ENCODE data around the gene FGA.

The FGA gene

DNA sequence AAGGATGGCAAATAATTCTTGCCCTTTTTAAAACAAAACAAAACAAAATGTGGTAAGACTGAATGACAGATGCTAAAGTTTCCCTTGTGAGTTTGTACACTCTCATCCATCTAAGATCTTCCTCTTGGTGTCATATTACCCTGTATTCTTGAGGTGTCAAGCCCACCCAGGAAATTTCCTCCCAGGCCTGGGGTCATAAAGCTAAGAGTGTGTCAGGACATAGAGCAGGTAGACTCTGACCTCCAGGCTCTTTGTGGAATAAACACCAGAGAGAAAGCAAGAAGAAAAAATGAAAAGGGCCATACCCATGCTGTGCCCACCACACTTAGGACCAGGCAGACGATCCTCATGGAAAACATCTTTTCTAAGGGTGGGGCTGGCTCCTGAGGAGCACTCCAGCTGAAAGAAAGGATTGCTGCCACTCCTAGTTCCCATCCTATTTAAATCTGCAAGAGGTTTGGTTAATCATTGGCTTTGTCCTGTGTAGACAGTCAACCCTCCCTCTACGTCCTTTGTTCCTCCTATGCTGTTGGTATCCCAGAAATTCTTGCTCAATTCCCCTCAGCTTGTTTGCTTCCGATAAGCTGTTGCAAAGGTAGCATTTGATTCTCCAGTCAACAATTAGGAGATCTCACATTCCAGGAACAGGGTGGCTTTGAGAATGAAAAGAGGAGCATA, at the start of gene FGA:
TSS of gene FGA (minus strand) at position 414 of the 678 bp plus-strand sequence. CDS start at position 359, 55 bp downstream.
- Mint-ChIP-seq H3K27me3 (peaks cover 32% of the 10 kb centered on the region), H3K9me3 (no peaks in the 10 kb centered on the region), H3K4me1 (ENCODE audit: low read depth) (no peaks in the 10 kb centered on the region), H3K27ac (no peak within 1 kb of the TSS), H3K4me3 (no peak within 1 kb of the TSS), H3K36me3 (ENCODE audit: low read depth) (no peaks in the 10 kb centered on the region)
- no peak for DNase-seq

GRCh38 chr4:154634058-154634457, 43.5 kb upstream of the FGA start:
- Mint-ChIP-seq H3K27ac (no peak overlapping the region), H3K36me3 (ENCODE audit: low read depth) (no peaks in the 10 kb centered on the region), H3K4me1 (ENCODE audit: low read depth) (no peaks in the 10 kb centered on the region), H3K4me3 (no peak overlapping the region), H3K27me3 (peaks cover 36% of the 10 kb centered on the region), H3K9me3 (no peaks in the 10 kb centered on the region)
- DNase-seq: no peak

- H3K4me1 Mint-ChIP-seq (ENCODE audit: low read depth): no peaks in the 10 kb centered on the region
- H3K36me3 Mint-ChIP-seq (ENCODE audit: low read depth): no peaks in the 10 kb centered on the region
- H3K27ac Mint-ChIP-seq: no peak overlapping the region
Observed at GRCh38 chr4:154631828-154632227, 41.3 kb upstream of the FGA start.

DNA sequence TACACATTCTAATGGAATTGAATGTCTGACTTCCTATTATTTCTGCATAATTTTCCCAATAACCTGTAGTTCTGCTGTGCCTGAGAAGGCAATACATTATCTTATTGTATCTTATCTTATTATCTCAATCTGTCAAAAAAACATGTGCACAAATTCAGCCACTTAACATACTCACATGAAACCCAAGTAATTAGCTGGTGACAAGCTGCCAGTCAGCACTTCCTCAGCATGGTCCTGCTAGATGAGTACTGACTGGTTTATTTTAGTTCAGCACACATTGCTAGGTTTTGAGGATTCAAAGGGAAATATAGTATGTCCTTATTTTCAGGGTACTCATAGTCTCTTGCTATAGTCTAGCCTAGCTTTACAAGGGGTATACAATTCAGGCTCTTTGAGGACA, 39.8 kb upstream of the FGA start:
- Mint-ChIP-seq H3K9me3 (no peaks in the 10 kb centered on the region), H3K27ac (no peak overlapping the region), H3K36me3 (ENCODE audit: low read depth) (no peaks in the 10 kb centered on the region), H3K4me3 (no peak overlapping the region), H3K27me3 (peaks cover 39% of the 10 kb centered on the region), H3K4me1 (ENCODE audit: low read depth) (no peaks in the 10 kb centered on the region)
- no peak for DNase-seq

More at GRCh38 chr4:154631828-154632227, 41.3 kb upstream of the FGA start:
- no peak for DNase-seq
- H3K4me3 Mint-ChIP-seq: no peak overlapping the region
- no peaks in the 10 kb centered on the region for H3K9me3 Mint-ChIP-seq
- H3K27me3 Mint-ChIP-seq: peaks cover 35% of the 10 kb centered on the region

DNA sequence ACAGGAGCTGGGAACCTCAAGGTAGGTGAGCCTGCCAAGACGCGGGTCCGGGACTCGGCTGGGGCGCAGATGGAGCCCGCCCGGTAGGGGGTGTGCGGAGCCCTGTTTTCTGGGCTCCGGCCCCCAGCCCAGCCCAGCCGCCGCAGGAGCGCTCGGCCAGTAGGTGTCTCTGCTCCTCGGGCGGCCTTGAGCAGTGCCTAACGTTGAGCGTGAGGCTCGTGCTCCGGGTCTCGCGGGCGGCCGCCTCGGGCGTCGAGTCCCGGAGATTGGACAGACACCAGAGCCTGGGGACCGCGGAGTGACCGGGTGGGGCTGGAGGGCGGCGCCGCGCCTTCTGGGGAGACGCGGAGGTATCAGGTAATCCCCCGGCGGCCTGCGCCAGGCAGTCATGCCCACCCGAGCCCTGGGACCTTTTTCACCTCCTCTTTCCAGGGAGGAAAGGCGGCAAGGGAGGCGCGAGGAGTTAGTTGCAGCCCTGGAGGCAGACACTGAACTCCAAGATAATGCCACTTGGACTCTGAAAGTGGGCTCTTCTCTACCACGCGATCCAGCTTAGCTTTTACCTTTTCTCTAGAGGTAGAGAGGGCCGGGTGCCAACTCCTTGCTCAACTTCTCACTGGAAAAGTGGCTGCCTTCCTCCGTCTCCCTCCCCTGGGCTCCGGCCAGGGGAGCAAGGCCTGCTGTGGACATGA, 36.4 kb upstream of the FGA start:
- Mint-ChIP-seq H3K4me1 (ENCODE audit: low read depth) (no peaks in the 10 kb centered on the region), H3K27me3 (peaks cover 28% of the 10 kb centered on the region), H3K4me3 (no peak overlapping the region), H3K9me3 (no peaks in the 10 kb centered on the region), H3K27ac (no peak overlapping the region), H3K36me3 (ENCODE audit: low read depth) (no peaks in the 10 kb centered on the region)
- peak; percentile 71 for DNase-seq

GRCh38 chr4:154625971-154626370, 35.4 kb upstream of the FGA start:
- Mint-ChIP-seq H3K36me3 (ENCODE audit: low read depth) (no peaks in the 10 kb centered on the region), H3K27me3 (peaks cover 18% of the 10 kb centered on the region), H3K9me3 (no peaks in the 10 kb centered on the region), H3K4me1 (ENCODE audit: low read depth) (no peaks in the 10 kb centered on the region), H3K27ac (no peak overlapping the region), H3K4me3 (no peak overlapping the region)
- no peak for DNase-seq

GRCh38 chr4:154623995-154624394, 33.5 kb upstream of the FGA start:
- H3K27ac Mint-ChIP-seq: no peak overlapping the region
- no peak overlapping the region for H3K4me3 Mint-ChIP-seq
- no peak for DNase-seq
- H3K27me3 Mint-ChIP-seq: peaks cover 14% of the 10 kb centered on the region
- no peaks in the 10 kb centered on the region for H3K36me3 Mint-ChIP-seq (ENCODE audit: low read depth)
- no peaks in the 10 kb centered on the region for H3K4me1 Mint-ChIP-seq (ENCODE audit: low read depth)
- H3K9me3 Mint-ChIP-seq: no peaks in the 10 kb centered on the region

DNA sequence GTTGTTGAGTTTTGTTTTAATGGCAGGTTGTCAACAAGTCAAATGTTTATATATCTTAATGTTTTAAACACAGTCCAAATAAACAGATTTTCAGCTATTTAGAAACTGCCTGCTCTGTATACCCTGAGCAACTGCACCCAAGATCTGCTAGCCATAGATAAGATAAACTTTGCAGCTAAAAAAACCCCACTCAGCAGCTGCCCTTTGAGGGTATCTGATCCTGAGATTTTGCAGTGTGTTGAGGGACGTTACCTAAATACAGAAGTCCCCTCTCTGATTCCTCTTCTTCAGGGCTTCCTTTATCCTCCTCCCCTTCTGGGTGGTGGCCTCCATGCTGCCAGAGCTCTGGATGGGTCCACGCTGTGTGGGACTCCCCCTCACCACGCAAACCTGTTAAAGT, 32.9 kb upstream of the FGA start:
- H3K27me3 Mint-ChIP-seq: peaks cover 14% of the 10 kb centered on the region
- no peak overlapping the region for H3K4me3 Mint-ChIP-seq
- no peaks in the 10 kb centered on the region for H3K4me1 Mint-ChIP-seq (ENCODE audit: low read depth)
- no peak for DNase-seq
- H3K27ac Mint-ChIP-seq: no peak overlapping the region
- H3K36me3 Mint-ChIP-seq (ENCODE audit: low read depth): no peaks in the 10 kb centered on the region
- H3K9me3 Mint-ChIP-seq: no peaks in the 10 kb centered on the region

DNA sequence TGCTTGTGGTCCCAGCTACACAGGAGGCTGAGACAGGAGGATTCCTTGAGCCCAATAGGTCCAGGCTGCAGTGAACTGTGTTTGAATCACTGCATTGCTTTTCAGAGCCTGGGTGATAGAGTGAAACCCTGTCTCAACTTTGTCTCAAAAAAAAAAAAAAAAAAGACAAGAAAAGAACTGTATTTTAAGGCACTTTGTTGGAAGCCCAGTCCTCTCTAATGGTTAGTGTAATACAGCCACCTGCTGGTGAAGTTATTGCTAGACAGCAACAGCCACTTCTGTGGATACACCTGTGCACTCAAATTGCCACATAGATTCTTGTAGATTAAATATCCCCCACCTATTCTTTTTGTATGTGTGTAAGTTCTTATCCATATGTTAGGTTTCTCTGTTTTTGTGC, 32.1 kb upstream of the FGA start:
- H3K4me1 Mint-ChIP-seq (ENCODE audit: low read depth): no peaks in the 10 kb centered on the region

GRCh38 chr4:154620111-154620510, 29.6 kb upstream of the FGA start:
- Mint-ChIP-seq H3K27me3 (peaks cover 6% of the 10 kb centered on the region), H3K36me3 (ENCODE audit: low read depth) (no peaks in the 10 kb centered on the region), H3K9me3 (no peaks in the 10 kb centered on the region), H3K4me3 (no peak overlapping the region), H3K27ac (no peak overlapping the region), H3K4me1 (ENCODE audit: low read depth) (peaks cover 8% of the 10 kb centered on the region)
- no peak for DNase-seq

More for the DNA sequence above, 32.1 kb upstream of the FGA start:
- Mint-ChIP-seq H3K27ac (no peak overlapping the region), H3K27me3 (peaks cover 14% of the 10 kb centered on the region), H3K4me3 (no peak overlapping the region), H3K36me3 (ENCODE audit: low read depth) (no peaks in the 10 kb centered on the region), H3K9me3 (no peaks in the 10 kb centered on the region)
- DNase-seq: no peak

DNA sequence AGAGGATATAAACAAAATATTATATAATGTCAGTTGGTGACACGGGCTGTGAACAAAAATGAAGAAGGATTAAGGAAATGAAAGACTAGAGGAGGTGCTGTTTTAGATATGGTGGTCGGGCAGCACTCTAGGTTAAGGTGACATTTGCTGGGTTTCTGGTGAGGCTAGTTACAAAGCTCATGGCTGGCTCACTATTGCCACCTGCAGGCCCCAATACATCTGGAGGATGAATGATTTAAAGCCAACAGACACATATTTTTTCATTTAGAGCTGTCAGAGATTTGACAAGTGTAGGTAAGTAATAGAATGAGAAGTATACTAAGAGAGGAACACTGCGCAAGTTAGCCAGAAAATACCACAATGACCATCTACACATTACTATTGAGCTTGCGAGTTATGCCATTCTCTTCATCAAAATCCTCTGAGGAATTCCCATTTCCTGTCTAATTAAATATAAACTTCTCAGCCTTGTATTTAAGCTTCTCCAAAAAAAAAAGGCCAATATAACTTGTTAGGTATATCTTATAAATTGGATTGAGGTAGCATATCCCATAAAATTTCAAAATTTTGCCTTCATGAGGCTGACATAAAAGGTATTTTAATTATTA, 28.3 kb upstream of the FGA start:
- no peak overlapping the region for H3K27ac Mint-ChIP-seq
- H3K36me3 Mint-ChIP-seq (ENCODE audit: low read depth): no peaks in the 10 kb centered on the region
- peaks cover 3% of the 10 kb centered on the region for H3K27me3 Mint-ChIP-seq
- no peaks in the 10 kb centered on the region for H3K9me3 Mint-ChIP-seq
- H3K4me1 Mint-ChIP-seq (ENCODE audit: low read depth): peaks cover 8% of the 10 kb centered on the region
- H3K4me3 Mint-ChIP-seq: no peak overlapping the region
- DNase-seq: peak; percentile 53

DNA sequence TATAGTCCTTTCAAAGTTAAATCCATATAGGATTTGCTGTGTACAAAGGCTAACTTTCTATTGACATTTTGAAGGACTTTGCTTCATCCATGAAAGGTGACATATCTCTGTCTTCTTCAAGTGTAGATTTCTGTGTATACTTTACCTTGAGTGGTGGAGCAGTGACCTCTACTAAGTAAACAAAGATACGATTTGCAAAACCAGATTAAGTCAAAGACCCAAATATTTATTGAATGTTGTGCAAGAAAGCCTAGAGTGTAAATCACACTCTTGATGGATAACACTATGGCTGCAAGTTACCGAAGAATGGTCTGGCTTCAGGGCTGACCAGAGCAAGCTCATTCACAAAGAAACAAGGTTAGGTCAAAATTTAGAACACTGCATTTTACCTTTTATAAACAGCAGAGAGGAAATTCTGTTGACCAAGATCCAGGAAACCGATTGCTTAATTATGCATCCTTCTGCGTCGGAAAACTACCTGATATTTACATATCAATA, 27.3 kb upstream of the FGA start:
- Mint-ChIP-seq H3K9me3 (no peaks in the 10 kb centered on the region), H3K27me3 (peaks cover 5% of the 10 kb centered on the region), H3K36me3 (ENCODE audit: low read depth) (no peaks in the 10 kb centered on the region)

GRCh38 chr4:154616731-154617130, 26.2 kb upstream of the FGA start:
- DNase-seq: no peak

More for the DNA sequence above, 27.3 kb upstream of the FGA start:
- Mint-ChIP-seq H3K4me3 (no peak overlapping the region), H3K4me1 (ENCODE audit: low read depth) (peaks cover 8% of the 10 kb centered on the region), H3K27ac (no peak overlapping the region)
- no peak for DNase-seq

GRCh38 chr4:154616287-154616686, 25.7 kb upstream of the FGA start:
- H3K36me3 Mint-ChIP-seq (ENCODE audit: low read depth): no peaks in the 10 kb centered on the region
- no peak overlapping the region for H3K4me3 Mint-ChIP-seq
- H3K27ac Mint-ChIP-seq: no peak overlapping the region
- H3K27me3 Mint-ChIP-seq: peaks cover 8% of the 10 kb centered on the region
- peaks cover 8% of the 10 kb centered on the region for H3K4me1 Mint-ChIP-seq (ENCODE audit: low read depth)
- no peak for DNase-seq
- no peaks in the 10 kb centered on the region for H3K9me3 Mint-ChIP-seq

More at GRCh38 chr4:154616731-154617130, 26.2 kb upstream of the FGA start:
- Mint-ChIP-seq H3K27me3 (peaks cover 8% of the 10 kb centered on the region), H3K4me1 (ENCODE audit: low read depth) (peaks cover 8% of the 10 kb centered on the region), H3K27ac (no peak overlapping the region), H3K9me3 (no peaks in the 10 kb centered on the region), H3K4me3 (no peak overlapping the region), H3K36me3 (ENCODE audit: low read depth) (no peaks in the 10 kb centered on the region)

DNA sequence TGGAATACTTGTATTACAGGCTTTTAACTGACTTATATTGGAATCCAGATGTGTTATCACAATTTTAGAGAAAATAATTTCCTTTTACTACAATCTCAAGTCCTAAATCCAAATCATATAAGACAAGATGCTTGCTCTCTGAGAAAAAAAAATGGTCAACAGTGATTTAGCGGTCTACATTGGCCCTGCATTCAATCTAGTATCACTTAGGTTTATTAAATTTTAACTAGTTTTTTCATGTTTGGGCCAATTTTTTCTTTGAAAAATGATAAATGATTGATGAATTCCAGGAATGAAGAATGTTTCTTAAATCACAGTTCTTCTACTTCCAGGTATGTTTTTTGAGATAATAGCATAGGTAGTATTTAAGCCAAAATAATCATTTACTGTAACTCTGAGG, 24.7 kb upstream of the FGA start:
- H3K9me3 Mint-ChIP-seq: no peaks in the 10 kb centered on the region
- peaks cover 8% of the 10 kb centered on the region for H3K4me1 Mint-ChIP-seq (ENCODE audit: low read depth)
- no peak for DNase-seq
- no peaks in the 10 kb centered on the region for H3K36me3 Mint-ChIP-seq (ENCODE audit: low read depth)
- H3K27ac Mint-ChIP-seq: no peak overlapping the region
- no peak overlapping the region for H3K4me3 Mint-ChIP-seq
- peaks cover 8% of the 10 kb centered on the region for H3K27me3 Mint-ChIP-seq

Data from activated T-cell treated with anti-CD3 and anti-CD28 coated beads, Interleukin-2, amount 50 U/mL, for 24 hours (primary cell).